Embryonic facial prominence (tissue), 1 donor: Measurements from ENCODE around the gene BRD1.

Experiments
- DNase-seq: peaks from one replicate; pipeline ENCODE4 v3.0.0-alpha.2; 2016; ENCODE audit errors: extremely low spot score

The BRD1 gene

DNA sequence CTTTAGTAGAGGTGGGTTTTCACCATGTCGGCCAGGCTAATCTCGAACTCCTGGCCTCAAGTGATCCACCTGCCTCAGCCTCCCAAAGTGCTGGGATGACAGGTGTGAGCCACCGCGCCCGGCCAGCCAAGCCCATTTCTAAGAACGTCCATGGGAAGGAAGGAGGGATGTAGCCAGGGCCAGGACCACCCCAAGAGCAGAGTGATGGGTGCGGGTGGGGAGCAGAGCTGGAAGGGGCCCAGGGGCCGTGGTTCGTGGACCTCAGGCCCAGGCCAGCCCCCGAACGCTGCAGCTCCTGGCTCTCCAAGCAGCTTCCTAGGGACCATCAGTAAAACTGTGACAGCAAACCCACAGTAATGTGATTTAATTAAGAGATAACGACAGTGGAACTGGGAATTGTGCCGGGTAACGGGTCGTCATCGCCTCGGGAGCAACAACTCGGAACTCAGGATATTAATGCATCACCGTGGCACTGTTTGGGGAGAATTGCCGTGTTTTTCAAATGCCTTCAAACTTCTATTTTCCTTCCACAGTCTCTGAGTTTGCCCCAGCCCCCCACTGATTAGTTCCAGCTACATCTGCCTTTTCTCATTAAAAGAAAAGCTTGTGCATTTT, 74.3 kb downstream of the BRD1 start:
- DNase-seq = no peak

DNA sequence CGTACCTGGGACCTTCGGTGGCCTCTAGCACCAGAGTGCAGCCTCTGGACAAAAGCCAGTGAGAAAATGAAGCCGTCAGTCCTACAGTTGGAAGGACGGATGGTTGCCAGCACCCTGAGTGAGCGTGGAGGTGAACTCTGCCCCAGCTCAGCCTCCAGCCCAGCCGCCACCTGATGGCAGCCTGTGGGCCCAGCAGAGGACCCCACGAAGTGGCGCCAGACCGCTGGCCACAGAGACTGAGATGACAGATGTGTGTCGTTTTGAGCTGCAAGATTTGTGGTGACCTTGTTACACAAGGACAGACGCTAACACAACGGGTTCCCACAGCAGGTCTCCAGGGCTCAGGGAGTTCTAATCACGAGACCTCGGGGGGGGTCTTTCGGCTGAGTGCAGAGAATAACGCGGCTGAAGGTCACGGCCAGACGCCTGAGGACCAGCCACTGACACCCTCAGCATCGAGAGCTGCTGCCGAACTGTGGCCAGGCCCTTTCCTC, 75.0 kb downstream of the BRD1 start:
- DNase-seq = no peak

DNA sequence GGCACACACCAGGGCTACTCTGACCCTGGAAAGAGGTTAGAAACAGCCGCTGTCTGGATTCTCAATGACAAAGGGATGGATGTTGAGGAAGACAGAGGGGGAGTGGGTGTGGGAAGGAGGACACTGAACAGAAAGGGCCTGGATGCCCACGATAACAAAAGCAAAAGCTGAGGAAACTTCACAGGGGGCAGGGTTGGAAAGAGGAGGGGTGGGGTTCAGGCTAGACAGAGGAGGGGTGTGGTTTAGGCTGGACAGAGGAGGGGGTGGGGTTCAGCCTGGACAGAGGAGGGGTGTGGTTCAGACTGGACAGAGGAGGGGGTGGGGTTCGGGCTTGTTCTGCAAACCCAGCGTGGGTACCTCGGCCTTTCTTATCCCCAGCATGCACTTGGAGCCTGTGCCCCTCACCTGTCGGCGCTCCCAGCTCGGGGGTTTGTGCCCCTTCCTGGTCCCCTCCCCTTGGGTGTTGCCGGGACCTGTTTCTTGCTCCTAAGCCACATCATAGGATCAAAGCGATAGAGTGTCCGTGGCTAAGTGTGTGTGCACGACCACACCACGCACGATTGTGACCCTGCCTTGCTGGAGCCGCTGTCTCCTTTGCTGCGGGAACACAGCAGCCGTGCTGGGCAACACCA, 75.6 kb downstream of the BRD1 start:
- no peak for DNase-seq

DNA sequence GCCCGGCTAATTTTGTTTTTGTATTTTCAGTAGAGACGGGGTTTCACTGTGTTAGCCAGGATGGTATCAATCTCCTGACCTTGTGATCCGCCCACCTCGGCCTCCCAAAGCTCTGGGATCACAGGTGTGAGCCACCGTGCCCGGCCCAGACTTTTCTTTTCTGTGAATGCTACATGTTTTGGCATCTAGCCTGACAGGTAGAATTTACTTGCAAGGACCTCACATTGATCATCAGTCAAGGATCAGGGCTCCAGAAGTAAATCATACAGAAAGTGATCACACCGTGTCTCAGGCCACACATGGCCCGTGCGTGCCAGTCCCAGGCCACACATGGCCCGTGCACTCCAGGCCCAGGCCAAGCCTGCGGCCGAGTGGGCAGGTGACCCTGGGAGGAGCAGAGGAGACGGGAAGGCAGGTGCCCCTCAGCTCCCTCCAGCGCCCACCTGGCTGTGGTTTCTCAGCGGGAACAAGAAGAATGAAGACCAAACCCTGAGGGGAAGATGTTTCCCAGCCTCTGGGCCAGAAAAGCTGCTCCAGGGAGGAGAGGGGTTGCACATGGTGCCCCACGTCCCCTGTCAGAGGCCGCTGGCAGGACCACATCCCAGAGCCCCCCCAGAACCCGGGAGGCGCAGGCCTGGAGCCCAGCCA, 76.2 kb downstream of the BRD1 start:
- DNase-seq = no peak

DNA sequence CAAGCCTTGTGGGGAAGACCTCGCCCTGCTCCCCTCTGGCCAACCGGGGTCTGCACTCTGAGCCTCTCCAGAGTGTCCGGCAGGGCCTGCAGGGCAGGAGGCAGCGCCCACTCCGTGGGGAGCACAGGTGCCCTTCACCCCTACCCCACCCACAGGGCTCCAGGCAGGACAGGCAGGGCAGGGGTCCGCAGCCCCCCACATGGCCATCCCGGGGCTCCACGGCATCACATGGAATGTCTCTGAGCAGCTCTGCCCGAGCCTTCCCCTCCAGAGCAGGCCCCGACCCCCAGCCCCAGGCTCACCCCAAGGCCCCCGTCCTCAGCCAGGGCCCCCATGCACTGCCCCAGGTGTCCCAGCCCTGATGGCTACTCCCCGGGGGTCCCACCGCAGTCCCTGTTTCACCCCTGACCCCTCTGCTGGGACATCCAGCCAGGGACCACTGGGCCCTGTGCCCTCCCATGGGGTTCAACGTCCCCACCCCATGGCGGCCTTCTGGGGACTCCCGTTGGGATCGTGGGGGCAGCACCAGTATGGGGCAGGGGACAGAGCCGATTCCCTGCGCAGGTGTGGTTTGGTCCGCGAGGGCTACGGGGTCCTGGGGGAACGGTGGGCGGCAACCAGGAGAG, 77.7 kb downstream of the BRD1 start:
- no peak for DNase-seq

DNA sequence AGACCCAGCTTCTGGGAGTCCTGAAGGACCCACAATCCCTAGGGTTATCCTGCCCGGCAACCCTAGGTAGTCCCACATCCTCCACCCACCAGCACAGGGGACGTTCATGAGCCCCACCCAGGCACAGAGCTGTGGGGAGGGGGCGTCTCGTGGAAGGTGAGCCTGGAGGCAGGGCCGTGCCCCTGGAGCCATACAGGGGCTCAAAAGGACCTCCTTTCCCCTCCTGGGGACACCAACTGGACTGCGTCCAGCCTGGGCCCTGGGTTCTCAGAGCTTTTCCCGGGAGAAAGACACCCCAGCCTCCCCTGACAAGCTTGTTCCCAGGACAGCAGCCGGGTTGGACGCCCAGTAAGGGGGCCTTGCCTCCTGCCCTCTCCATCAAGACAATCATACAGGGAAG, 78.4 kb downstream of the BRD1 start:
- no peak for DNase-seq

DNA sequence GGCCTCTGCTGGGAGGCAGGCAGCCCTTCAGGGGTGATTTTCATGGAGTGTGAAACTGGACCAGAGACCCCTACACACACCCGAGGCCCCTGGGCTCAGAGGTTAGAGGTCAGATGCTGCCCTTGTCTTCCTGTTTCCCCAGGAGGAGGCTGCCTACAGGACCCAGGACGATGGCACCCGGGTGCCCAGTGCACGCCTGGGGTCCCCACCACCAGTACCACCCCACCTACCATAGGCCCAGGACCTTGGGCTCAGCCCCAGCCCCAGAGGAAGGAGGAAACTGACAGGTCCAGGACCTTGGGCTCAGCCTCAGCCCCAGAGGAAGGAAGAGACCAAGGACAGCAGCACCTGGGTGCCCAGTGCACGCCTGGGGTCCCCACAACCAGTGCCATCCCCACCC, 79.2 kb downstream of the BRD1 start:
- DNase-seq = no peak

DNA sequence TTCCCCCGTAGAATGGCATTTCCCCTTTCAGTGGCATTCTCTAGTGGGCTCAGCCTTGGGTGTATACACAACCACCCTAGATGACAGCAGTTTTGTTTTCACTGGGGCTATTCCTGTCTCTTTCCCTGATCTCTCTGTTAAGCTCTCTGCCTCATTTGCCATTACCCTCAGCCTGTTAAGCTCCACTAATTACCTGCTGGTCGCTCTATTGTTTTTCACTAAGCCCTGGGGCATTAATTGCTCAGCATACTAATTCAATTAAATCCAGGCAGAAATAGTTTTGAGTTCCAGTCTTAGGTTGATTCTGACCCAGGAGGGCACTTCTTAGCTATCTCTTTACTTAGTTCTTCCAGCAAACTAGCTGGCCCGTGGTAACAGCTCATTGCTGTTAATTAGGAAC, 80.0 kb downstream of the BRD1 start:
- no peak for DNase-seq

DNA sequence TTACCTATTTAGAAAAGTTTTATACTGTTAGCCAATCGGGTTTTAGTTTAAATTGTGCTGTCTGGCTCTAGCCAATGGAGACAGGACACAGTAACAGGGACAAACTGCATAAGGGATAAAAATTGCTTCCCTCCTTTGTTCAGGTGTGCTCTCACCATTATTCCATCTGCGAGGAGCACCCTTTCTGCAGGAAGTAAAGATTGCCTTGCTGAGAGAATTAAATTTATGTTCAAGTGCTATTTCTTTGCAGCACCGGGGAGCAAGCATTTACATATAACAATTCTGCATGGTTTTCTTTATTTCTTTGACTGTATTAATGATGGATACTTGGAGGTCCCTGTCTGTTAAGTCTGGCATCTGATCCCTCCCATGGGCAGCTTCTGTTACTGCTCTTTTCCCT, 80.5 kb downstream of the BRD1 start:
- DNase-seq = no peak

DNA sequence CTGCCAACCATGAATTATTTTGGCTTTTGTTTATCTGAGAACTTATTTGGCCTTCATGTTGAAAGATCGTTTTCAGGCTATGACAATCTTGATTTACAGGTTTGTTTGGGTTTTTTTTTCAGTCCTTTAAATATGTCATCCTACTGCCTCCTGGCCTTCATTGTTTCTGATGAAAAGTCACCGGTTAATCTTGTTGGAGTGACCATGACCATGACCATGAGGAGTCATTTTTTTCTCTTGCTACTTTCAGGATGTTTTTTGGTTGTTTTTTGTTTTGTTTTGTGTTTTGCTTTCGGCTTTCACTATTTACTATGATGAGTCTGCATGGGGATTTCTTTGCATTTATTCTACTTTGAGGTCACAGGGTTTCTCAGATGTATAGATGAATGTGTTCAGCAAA, 81.6 kb downstream of the BRD1 start:
- no peak for DNase-seq

DNA sequence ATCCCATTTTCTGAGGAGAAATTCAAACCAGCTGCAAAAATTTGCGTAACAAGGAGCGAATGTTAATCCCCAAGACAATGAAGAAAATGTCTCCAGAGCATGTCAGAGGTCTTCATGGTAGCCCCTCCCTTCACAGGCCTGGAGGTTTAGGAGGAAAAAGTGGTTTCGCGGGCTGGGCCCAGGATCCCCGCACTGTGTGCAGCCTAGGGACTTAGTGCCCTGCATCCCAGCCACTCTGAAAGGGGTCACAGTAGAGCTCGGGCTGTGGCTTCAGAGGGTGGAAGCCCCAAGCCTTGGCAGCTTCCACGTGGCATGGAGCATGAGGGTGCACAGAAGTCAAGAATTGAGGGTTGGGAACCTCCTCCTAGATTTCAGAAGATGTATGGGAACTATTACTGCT, 87.4 kb downstream of the BRD1 start:
- DNase-seq = no peak

DNA sequence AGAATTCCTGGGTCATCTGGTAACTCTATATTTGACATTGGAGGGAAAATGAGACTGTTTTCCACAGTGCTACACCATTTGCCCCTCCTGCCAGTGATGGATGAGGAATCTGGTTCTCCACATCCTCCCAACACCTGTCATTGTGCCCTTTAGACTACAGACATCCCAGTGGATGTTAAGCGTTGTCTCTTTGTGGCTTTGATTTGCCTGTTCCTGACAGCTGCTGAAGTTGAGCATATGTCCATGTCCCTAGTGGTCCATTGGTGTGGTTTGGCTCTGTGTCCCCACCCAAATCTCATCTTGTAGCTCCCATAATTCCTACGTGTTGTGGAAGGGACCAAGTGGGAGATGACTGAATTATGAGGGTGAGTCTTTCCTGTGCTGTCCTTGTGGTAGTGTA, 88.5 kb downstream of the BRD1 start:
- DNase-seq = no peak

DNA sequence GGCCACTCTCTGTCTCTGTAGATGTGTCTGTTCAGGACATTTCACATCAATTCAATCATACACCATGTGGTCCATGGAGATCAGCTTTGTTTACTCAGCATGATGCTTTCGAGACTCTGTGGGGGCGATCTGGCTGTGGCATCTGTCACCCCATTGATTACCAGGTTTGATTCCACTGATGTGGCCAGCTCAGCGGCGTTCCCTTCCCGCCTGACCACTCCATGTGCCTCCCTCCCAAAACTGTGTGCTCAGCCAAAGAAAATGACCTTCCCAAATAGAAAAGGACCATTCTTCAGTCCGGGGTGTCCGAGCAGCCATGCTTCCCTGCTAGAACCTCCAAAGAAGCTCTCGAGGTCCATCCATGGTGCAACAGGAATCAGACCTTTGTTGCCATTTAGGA, 89.1 kb downstream of the BRD1 start:
- no peak for DNase-seq

DNA sequence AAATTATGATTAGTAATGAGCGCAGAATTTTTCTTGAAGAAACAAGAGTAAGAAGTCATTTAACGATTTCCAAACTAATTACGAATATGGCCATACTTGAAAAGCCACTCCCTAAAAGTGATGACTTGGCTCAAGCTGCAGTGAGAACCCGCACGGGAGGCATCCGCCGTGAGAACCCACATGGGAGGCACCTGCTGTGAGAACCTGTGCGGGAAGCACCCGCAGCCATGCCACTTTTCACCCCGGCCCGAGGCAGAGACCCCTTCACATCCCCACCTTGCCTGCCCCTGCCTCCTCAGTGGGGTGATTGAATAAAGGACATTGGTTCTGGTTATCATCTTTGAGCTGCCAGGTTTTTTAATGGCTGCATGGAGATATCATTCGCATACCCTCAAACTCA, 89.7 kb downstream of the BRD1 start:
- DNase-seq = no peak

DNA sequence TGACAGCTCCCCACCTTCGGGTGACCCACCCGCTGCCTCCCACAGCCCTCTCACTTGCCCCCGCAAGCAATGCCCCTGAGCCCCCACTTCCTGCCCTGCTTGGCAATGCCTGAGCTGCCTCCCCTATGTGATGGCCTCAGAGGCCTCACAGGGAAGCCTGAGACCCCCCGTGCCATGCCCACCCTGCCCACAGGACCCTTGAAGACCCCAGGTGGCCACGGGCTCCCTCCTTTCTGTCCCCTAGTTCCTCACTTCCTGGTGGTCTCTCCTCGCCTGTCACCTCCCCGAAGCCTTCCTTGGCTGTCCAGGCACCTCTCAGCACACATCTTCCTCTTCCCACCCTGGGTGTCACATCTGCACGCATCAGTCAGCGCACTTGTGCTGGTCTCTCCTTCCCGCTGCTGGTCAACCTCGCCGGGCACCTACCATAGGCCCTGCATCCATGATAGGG, 90.5 kb downstream of the BRD1 start:
- DNase-seq = no peak

DNA sequence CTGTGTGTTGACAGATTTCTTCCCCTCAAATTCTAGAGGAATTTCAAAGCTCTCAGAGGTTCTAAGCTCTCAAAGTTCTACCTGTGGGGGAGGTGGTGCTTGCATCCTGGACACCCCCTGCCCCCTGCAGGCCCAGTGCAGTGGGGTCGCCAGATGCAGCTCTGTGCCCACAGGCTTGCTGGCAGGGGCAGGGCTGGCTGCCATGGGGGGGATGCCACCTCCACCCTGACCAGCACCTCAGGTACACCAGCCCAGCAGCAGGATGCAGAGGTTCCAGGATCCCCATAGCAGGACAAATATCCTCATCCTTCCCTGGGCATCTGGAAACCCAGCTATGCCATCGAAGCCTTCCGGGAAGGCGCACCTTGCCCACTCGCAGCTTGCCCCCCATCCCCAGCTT, 91.1 kb downstream of the BRD1 start:
- DNase-seq = no peak

DNA sequence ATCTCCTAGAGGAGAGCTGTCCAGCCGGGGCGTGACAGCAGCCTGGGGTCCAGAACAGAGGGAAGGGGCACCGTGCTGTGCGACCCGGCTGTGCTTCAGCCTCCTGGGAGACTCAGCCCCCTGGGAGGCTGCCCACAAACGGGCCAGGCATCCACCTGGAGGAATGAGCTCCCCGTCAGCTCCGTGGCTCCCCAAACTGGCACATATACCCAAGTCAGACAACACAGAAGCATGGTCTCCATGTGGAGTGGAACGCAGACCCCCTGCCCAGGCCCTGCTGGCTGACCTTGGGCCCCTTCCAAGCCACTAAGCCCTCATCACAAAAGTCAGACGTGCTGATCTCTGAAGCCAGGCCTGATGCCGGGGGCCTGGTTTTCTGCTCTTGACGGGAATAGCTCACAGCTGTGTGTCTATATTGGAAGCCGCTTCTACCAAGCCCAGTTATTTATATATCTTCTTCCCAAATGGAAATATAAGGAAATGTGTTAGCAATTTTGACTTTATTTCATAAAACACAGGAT, 91.7 kb downstream of the BRD1 start:
- DNase-seq = no peak

DNA sequence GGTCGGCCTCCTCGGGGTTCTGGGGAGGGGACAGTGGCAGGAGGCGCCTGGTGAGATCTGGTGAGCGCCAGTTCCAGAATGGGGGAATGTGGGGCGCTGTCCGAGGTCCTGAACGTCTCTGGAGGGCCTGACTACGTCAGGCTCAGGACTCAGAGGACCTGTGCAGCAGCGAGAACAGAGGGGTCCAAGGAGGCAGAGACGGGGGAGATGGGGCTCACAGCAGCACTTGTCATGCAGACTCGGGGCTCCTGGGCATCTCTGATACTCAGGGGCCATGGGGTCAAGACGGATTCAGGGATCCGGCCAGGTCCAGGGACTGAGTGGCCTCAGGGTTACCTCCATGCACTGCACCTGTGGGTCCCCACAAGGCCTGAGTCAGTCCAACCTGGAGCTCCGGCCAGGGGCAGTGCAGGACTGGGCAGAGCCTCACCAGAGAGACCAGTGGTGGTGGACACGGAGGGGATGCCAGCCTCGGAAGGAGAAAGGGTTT, 92.2 kb downstream of the BRD1 start:
- DNase-seq = no peak

DNA sequence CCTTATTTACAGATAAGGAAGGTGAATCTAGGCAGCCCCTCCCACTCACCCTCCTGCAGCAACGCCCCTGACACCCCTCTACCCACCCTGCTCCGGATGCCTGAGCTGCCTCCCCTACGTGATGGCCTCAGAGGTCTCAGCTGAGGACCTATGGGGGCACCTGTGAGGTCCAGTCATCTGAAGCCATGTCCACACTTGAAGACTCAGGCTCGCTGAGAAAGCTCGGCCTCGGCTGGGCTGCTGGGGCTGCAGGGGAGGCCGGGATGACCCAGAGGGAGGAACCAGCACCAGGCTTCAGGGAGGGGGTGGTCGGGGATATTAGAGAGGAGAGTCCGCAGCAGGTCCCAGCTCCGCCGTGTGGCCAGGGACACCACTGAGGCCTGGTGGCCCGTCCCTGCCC, 92.8 kb downstream of the BRD1 start:
- no peak for DNase-seq

DNA sequence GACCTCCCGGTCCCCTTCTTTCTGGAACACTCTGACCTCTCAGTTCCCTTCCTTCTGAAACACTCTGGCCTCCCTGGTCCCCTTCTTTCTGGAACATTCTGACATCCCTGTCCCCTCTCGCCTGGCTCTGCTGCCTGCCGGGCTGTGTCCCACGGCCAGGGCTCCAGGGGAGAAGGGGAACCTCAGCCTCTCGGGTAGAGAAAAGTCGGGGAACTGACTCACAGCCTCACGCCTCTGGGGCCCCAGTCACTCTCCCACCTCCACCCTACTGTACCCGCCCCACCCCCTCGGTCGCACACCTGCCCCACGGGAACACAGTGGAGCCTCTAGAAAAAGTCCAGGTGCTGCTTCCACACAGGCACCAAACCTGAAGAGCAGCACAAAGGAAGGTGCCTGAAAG, 93.3 kb downstream of the BRD1 start:
- DNase-seq = no peak

DNA sequence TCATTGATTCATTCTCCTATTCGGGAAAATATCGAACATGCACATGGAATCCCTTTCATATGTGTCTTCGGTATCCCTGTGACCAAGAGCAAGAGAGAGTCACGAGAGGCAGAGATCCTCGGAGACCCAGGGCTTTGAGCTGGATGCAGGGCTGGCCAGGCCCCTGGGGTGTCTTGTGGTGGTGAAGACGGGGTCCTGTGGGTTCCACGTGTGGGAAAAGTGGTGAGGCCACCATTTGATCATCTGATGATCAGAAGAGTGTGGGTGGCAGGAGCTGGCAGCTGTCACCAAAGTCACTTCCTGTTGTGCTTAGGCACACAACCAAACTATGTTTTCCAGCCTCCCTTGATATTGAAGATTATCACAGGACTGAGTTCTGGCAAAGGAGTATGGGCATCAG, 94.0 kb downstream of the BRD1 start:
- DNase-seq = no peak

DNA sequence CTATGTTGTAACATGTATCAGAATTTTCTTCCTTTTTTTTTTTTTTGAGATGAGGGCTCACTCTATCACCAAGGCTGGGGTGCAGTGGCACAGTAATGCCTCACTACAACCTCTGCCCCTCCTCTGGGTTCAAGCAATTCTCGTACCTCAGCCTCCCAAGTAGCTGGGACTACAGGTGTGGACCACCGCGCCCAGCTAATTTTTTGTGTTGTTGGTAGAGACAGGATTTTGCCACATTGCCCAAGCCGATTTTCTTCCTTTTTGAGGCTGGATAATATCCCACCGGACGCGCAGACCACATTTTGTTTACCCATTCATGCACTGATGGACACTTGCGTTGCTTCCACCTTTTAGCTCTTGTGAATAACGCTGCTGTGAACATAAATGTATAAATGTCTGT, 97.0 kb downstream of the BRD1 start:
- DNase-seq = no peak
